NCI-H1092 treated with DMSO at 0.1 percent for 48 hours (cell line): ENCODE measurements around the gene FYCO1.

Experiments
- DNase-seq: peaks from one replicate; lab custom pipeline; 2025; lab: John Stamatoyannopoulos, UW

The FYCO1 gene

GRCh38 chr3:45915518-45916231, 79.9 kb downstream of the FYCO1 start:
- DNase-seq: no peak

- DNase-seq: no peak
Measured at GRCh38 chr3:45915059-45915439, 80.6 kb downstream of the FYCO1 start.

- no peak for DNase-seq
Measured at GRCh38 chr3:45914362-45915058, 81.1 kb downstream of the FYCO1 start.

- no peak for DNase-seq
Measured at GRCh38 chr3:45912435-45912834, 83.2 kb downstream of the FYCO1 start.

- no peak for DNase-seq
Measured at GRCh38 chr3:45911511-45912226, 84.0 kb downstream of the FYCO1 start.

GRCh38 chr3:45910892-45911291, 84.7 kb downstream of the FYCO1 start:
- DNase-seq: no peak

GRCh38 chr3:45909542-45909941, 86.1 kb downstream of the FYCO1 start:
- DNase-seq: no peak

- no peak for DNase-seq
Measured at GRCh38 chr3:45908761-45909160, 86.9 kb downstream of the FYCO1 start.

- no peak for DNase-seq
Measured at GRCh38 chr3:45907769-45908705, 87.6 kb downstream of the FYCO1 start.

- no peak for DNase-seq
Measured at GRCh38 chr3:45906681-45907407, 88.8 kb downstream of the FYCO1 start.

GRCh38 chr3:45905755-45906154, 89.9 kb downstream of the FYCO1 start:
- no peak for DNase-seq

- no peak for DNase-seq
Measured at GRCh38 chr3:45904931-45905330, 90.7 kb downstream of the FYCO1 start.

GRCh38 chr3:45896956-45897355, 98.7 kb downstream of the FYCO1 start:
- no peak for DNase-seq

GRCh38 chr3:45895686-45896468, 99.7 kb downstream of the FYCO1 start:
- DNase-seq: no peak

- no peak for DNase-seq
Measured at GRCh38 chr3:45894015-45894414, 101.6 kb downstream of the FYCO1 start.

GRCh38 chr3:45892161-45892560, 103.5 kb downstream of the FYCO1 start:
- no peak for DNase-seq

- DNase-seq: no peak
Measured at GRCh38 chr3:45890405-45890804, 105.2 kb downstream of the FYCO1 start.

GRCh38 chr3:45889337-45889736, 106.3 kb downstream of the FYCO1 start:
- DNase-seq: no peak

- DNase-seq: no peak
Measured at GRCh38 chr3:45887759-45888511, 107.7 kb downstream of the FYCO1 start.

GRCh38 chr3:45887285-45887684, 108.3 kb downstream of the FYCO1 start:
- no peak for DNase-seq
